DOHH2 (cell line): ENCODE measurements around the gene HK2.

ENCODE experiments used
- CTCF ChIP-seq: fragments of 200-600 bp; sonication (generic); IDR thresholded peaks from one replicate; pipeline ENCODE4 v1.5.1; 2014; ENCODE audit warnings: antibody characterized with exemption, mild to moderate bottlenecking, low read depth, low read length; ENCODE audit not compliant: poor library complexity, severe bottlenecking
- EZH2phosphoT487 ChIP-seq: fragments of 200-600 bp; sonication (generic); IDR thresholded peaks from 2 replicates; pipeline ENCODE4 v1.6.1; 2017; ENCODE audit warnings: borderline replicate concordance, mild to moderate bottlenecking, antibody characterized with exemption, low read length, moderate library complexity, mixed read lengths

GRCh38 chr2:74841641-74842040 is 7.7 kb downstream of the HK2 start:
- no peak for TF ChIP-seq CTCF
- no peak for TF ChIP-seq EZH2phosphoT487
